Measurements from ENCODE around the gene DENND2D.

The DENND2D gene

GRCh38 chr1:111191496-111191895 lies 8.9 kb downstream of the DENND2D start:
- DNase-seq (ENCODE audit: low read depth): peak; percentile 44
- TF ChIP-seq CTCF (conservative IDR thresholded peaks at IDR 0.05; ENCODE audit: low read depth, low read length): no peak
- no peak overlapping the region for H3K4me3 ChIP-seq (ENCODE audit: low read depth, low read length)

DNA sequence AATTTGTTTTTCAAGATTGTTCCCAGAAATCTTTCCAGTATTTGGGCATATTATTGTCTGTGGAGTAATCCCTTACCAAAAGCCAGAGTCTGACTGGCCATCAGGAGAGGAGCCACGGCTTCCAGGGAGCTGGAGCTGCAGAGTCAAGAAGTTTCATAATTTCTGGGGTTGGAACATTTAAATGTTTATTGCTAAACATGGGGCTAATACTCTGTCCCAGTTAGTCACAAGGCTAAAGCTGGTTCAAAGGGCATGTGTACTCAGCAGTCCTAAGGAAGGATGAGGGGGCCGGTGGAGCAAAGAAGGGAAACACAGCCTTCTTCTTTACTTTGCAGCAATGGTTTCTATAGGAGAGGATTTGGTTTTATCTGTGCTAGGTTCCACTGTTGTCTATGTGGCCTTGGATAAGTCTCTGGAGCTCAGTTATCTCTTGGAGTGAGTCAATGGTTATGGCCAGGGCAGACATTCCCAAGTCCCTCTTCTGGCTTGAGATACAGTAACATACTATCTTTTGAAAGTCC lies 9.5 kb downstream of the DENND2D start:
- peak; percentile 17 for DNase-seq (ENCODE audit: low read depth)
- H3K4me3 ChIP-seq (ENCODE audit: low read depth, low read length): no peak overlapping the region
- TF ChIP-seq CTCF (conservative IDR thresholded peaks at IDR 0.05; ENCODE audit: low read depth, low read length): no peak

DNA sequence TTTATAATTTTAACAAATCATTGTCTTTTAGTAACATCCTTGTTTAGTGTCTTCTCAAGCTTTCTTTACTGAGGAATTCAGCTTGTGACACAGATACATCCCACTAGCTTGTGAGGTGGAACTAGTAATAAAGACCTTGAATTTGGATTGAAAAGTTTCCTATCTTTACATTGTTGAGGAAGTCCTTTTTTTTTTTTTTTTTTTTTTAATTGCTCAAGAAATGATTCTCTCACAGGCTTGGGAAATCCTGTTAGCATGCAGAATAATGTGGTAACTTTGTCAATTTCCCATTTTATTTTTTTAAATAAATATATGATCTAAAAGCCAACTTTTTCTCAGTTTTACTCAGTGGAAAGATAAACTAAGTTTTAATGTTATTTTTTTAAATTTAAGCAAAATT lies 15.8 kb downstream of the DENND2D start:
- no peak for DNase-seq (ENCODE audit: low read depth)
- TF ChIP-seq CTCF (conservative IDR thresholded peaks at IDR 0.05; ENCODE audit: low read depth, low read length): no peak
- H3K4me3 ChIP-seq (ENCODE audit: low read depth, low read length): no peak overlapping the region

GRCh38 chr1:111183308-111184069 lies 17.0 kb downstream of the DENND2D start:
- no peak for DNase-seq (ENCODE audit: low read depth)
- H3K4me3 ChIP-seq (ENCODE audit: low read depth, low read length): no peak overlapping the region
- no peak for TF ChIP-seq CTCF (conservative IDR thresholded peaks at IDR 0.05; ENCODE audit: low read depth, low read length)

DNA sequence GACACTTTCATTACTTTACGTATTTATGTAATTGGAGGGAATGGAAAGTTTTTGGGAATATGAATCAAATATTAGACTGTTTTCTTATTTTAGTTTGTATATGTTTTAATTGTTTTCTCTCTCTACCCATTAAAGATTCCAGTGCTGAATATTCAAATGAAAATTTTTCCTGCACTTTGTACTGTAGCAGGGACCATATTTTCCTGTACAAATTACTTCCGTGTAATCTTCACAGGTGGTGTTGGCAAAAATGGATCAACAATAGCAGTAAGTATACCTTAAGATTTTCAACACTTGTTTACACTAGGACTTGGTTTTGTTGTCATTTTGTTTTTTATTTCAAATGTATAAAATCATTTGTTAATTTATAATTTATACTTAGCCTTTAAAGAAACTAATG lies 18.4 kb downstream of the DENND2D start:
- TF ChIP-seq CTCF (conservative IDR thresholded peaks at IDR 0.05; ENCODE audit: low read depth, low read length): no peak
- no peak for DNase-seq (ENCODE audit: low read depth)
- no peak overlapping the region for H3K4me3 ChIP-seq (ENCODE audit: low read depth, low read length)

GRCh38 chr1:111179968-111180533 lies 20.4 kb downstream of the DENND2D start:
- DNase-seq (ENCODE audit: low read depth): no peak
- TF ChIP-seq CTCF (conservative IDR thresholded peaks at IDR 0.05; ENCODE audit: low read depth, low read length): no peak
- H3K4me3 ChIP-seq (ENCODE audit: low read depth, low read length): no peak overlapping the region

- no peak overlapping the region for H3K4me3 ChIP-seq (ENCODE audit: low read depth, low read length)
- DNase-seq (ENCODE audit: low read depth): no peak
- no peak for TF ChIP-seq CTCF (conservative IDR thresholded peaks at IDR 0.05; ENCODE audit: low read depth, low read length)
Observed at GRCh38 chr1:111176678-111177077, 23.8 kb downstream of the DENND2D start.

All from choroid plexus epithelial cell (primary cell).